ENCODE data around the gene UBA6.

UBA6 gene

GRCh38 chr4:67696061-67696460 lies 4.9 kb downstream of the UBA6 start:
- Histone ChIP-seq H3K27ac (no peak overlapping the region), H3K9me3 (peaks cover 0 to 6% (median 0%) of the 10 kb centered on the region in 3 donors), H3K36me3 (peaks cover 15 to 25% (median 17%) of the 10 kb centered on the region in 3 donors), H3K4me1 (peaks cover 0 to 8% (median 3%) of the 10 kb centered on the region in 4 donors), H3K4me3 (no peak overlapping the region), H3K27me3 (no peaks in the 10 kb centered on the region)
- intact Hi-C loops (cut with DNase I; ENCODE audit: low total_unique reads): no loop called here
- no peak for DNase-seq
- TF ChIP-seq CTCF (IDR thresholded peaks at IDR 0.05): no peak

GRCh38 chr4:67694662-67695061 lies 6.3 kb downstream of the UBA6 start:
- Histone ChIP-seq H3K9me3 (peaks cover 0 to 6% (median 0%) of the 10 kb centered on the region in 3 donors), H3K36me3 (peaks cover 15 to 25% (median 17%) of the 10 kb centered on the region in 3 donors), H3K27ac (no peak overlapping the region), H3K4me1 (peaks cover 0 to 2% (median under 1%) of the 10 kb centered on the region in 4 donors), H3K27me3 (no peaks in the 10 kb centered on the region), H3K4me3 (no peak overlapping the region)
- no peak for TF ChIP-seq CTCF (IDR thresholded peaks at IDR 0.05)
- no peak for DNase-seq
- intact Hi-C loops (cut with DNase I; ENCODE audit: low total_unique reads): no loop called here

DNA sequence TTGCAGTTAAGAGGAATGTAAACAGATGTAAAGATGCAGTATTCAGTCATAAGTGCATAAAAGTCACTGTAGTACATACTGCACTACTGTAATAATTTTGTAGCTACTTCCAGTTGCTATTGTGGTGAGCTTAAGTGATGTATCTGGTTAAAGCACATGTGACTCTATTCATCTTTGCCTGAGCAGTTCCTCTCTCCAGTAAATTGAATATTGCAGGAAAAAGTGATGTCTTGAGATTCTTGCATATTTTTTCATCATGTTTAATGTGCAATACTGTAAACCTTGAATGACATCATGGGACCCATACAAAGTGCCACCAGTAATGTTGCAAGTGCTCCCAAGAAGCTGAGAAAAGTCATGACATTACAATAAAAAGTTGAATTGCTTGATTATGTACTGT lies 9.6 kb downstream of the UBA6 start:
- Histone ChIP-seq H3K36me3 (peaks cover 15 to 25% (median 20%) of the 10 kb centered on the region in 3 donors), H3K27me3 (no peaks in the 10 kb centered on the region), H3K4me1 (no peaks in the 10 kb centered on the region), H3K4me3 (no peak overlapping the region), H3K27ac (no peak overlapping the region), H3K9me3 (peaks cover 0 to 6% (median 0%) of the 10 kb centered on the region in 3 donors)
- intact Hi-C loops (cut with DNase I; ENCODE audit: low total_unique reads): no loop called here
- no peak for DNase-seq
- TF ChIP-seq CTCF (IDR thresholded peaks at IDR 0.05): no peak

GRCh38 chr4:67687636-67688035 lies 13.3 kb downstream of the UBA6 start:
- Histone ChIP-seq H3K27me3 (no peaks in the 10 kb centered on the region), H3K36me3 (peaks cover 15 to 18% (median 15%) of the 10 kb centered on the region in 3 donors), H3K4me1 (no peaks in the 10 kb centered on the region), H3K9me3 (peaks cover 0 to 6% (median 0%) of the 10 kb centered on the region in 3 donors), H3K27ac (no peak overlapping the region), H3K4me3 (no peak overlapping the region)
- TF ChIP-seq CTCF (IDR thresholded peaks at IDR 0.05): no peak
- intact Hi-C loops (cut with DNase I; ENCODE audit: low total_unique reads): no loop called here
- no peak for DNase-seq

GRCh38 chr4:67685532-67685859 lies 15.5 kb downstream of the UBA6 start:
- no peak for TF ChIP-seq CTCF (IDR thresholded peaks at IDR 0.05)
- DNase-seq: no peak
- Histone ChIP-seq H3K9me3 (no peaks in the 10 kb centered on the region), H3K27ac (no peak overlapping the region), H3K4me3 (no peak overlapping the region), H3K4me1 (no peaks in the 10 kb centered on the region), H3K36me3 (peaks cover 4 to 15% (median 6%) of the 10 kb centered on the region in 3 donors), H3K27me3 (no peaks in the 10 kb centered on the region)
- intact Hi-C loops (cut with DNase I; ENCODE audit: low total_unique reads): no loop called here

Measured in tibial artery (tissue), 4 donors.